DND-41 (cell line): ENCODE results near the gene SDCBP2.

ENCODE experiments used
- EZH2 ChIP-seq: IDR thresholded peaks from 3 replicates; pipeline ENCODE4 v1.6.1; 2012; ENCODE audit warnings: borderline replicate concordance, low read depth, mild to moderate bottlenecking, moderate library complexity, low read length, inconsistent platforms; ENCODE audit not compliant: severe bottlenecking
- TF ChIP-seq, protein P1 (sequence below): IDR thresholded peaks from 2 replicates; pipeline ENCODE4 v1.5.1; 2012; ENCODE audit warnings: borderline replicate concordance, low read length, moderate library complexity, mild to moderate bottlenecking; ENCODE audit not compliant: poor library complexity, severe bottlenecking; ENCODE audit errors: extremely low read depth

DNA sequence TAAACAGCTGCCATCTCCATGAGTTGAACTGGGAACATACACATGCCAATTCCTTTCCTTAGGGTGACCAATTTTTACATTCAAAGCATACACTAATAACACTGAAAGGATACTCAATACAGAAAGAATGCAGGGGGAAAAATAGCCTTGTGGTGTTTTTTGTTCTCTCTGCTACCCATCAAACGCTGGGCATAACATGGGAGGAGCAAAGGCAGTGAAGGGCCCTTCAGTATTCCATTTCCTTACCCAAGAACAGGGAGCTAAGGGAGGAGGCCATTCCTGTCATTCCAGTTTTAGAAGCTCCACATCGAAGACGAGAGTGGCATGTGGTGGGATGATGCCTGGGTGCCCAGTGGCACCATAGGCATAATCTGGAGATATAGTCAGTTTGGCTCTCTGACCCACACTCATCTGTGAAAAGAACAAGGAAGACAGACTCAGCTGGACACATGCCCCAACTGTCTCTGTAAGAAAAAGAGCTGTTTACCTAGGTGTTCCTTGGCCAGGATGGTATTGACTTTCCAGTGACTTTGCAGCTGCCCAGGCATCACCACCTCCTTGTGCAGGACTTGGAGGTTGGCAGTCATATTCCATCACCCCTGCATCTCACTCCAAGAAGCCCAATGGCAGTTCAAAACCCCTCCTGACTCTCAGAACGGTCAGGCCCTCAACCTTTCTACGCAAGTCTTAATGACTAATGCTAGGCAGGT lies 43.0 kb upstream of the SDCBP2 start:
- TF ChIP-seq, protein P1, sequence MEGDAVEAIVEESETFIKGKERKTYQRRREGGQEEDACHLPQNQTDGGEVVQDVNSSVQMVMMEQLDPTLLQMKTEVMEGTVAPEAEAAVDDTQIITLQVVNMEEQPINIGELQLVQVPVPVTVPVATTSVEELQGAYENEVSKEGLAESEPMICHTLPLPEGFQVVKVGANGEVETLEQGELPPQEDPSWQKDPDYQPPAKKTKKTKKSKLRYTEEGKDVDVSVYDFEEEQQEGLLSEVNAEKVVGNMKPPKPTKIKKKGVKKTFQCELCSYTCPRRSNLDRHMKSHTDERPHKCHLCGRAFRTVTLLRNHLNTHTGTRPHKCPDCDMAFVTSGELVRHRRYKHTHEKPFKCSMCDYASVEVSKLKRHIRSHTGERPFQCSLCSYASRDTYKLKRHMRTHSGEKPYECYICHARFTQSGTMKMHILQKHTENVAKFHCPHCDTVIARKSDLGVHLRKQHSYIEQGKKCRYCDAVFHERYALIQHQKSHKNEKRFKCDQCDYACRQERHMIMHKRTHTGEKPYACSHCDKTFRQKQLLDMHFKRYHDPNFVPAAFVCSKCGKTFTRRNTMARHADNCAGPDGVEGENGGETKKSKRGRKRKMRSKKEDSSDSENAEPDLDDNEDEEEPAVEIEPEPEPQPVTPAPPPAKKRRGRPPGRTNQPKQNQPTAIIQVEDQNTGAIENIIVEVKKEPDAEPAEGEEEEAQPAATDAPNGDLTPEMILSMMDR: no peak
- TF ChIP-seq EZH2: no peak
